HK-2 (cell line): ENCODE measurements around the gene SLC2A9.
A peak's percentile ranks its signal among the peaks of the same experiment; 100 is the strongest.

Experiments used
- DNase-seq: peaks from one replicate; pipeline ENCODE4 v3.0.0-alpha.2; 2018; ENCODE audit not compliant: unreplicated experiment

The SLC2A9 gene

DNA sequence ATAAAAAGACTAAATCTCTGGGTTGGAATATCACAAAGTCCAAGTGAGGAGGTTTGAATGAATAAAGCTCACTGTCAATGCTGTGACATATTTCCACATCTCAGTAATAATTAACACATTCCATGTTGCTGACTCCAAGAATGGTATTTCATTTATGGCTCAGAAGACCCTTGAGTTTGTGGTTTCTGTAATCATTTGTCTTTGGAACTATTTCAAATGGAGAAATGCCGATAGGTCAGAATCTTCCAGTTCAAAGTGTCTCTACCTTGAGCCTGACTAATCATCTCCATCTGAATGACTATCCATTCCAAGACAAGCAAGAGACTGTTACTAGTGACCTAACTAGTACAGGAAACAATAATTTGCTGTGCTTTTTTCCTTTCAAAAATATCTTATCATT lies 24.2 kb upstream of the SLC2A9 start:
- DNase-seq, result no peak

DNA sequence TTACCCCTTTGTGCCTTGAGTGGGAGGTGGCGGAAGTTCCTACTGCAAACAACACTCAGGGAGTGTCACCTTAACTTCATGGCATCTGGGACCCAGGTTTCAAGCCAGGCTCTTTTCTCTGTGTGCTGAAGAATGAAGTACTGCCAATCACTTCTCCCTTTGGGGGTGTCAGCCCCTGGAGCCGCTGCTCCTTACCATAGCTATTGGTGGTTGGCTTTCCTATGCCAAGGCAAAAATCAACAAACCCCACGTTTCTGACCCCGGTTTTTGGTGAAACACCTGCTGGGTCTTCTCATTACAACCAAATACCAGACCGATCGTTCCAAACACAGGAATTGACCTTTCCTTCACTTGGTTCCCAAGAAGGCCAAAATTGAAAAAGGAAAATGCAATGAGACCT lies 19.7 kb upstream of the SLC2A9 start:
- no peak for DNase-seq

DNA sequence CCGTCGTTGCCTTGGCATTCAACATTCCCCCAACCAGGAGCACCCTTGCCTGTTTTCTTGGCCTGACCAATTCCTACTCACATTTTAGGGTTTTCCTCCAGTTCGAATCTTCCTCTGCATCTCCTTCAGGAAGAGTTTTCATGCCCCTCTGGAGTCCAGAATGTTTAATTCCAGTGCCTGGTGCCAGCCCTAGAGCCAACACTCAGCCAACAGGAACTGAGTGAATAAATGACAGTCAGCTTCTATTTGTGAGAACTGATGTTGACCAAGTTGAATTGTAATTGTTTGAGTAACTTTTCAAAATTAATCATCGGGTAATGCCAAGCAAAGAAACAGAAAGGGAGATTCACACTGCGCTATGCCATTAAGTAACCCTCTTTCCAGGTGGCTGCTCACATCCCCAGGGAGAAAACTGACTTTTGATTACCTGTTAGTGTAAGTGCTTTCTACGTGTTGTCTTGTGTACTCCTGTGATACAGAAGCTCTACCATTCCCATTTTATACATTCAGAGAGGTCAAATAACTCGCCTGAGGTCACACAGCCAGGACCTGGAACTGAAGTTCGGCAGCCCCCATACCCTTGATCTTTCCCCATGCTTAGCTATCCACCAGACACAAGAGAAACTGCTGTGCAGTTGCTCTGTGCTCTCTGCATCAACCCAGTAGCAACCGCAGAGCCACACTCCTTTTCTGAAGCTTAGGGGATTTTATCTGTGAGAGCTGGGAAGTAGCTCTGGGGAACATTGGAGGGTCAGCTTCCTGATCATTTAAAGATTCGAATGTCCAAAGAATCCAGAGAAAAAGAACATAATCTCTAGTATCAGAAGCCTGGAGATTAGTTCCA lies 19.0 kb upstream of the SLC2A9 start:
- no peak for DNase-seq

DNA sequence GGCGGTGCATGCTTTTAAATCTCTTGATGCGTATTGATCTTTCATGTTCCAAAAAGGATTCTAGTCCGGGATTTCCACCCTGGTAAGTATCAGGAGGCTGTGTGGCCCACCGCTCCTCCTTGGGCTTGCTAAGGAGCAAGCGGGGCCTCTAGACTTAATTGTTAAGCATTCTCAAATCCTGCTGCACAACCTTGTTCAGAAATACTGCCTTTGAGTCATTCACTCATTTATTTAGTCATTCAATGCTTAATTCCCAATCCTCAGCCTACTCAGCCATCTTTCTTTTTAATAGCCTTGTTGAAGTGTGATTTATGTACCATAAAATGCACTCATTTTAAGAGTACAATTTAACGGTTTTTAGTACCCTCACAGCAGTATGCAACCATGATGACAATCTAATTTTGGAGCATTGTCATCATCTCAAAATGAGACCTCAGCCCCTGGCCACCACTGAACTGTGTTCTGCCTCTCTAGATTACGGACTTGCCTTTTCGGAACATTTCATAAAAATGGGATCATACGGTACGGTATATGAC lies 15.6 kb upstream of the SLC2A9 start:
- no peak for DNase-seq

DNA sequence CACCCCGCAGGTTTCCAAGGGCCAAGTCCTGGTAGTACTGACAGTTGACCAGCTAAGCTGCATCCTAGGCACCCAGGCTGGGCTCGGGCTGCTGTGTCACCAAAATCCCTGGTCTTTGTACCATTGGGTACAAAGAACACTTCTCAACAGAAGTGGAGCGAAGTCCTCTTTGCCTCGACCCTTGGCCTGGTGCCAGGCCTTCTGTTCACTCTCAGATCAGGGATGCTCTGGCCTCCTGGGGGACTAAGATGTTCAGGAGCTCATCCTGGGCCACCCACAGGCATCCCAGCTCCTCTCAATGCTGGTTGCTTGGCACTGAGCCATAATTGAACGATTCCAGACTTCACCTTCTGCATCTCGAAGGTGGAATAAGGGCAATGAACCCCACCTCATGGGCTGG lies 13.8 kb upstream of the SLC2A9 start:
- no peak for DNase-seq

DNA sequence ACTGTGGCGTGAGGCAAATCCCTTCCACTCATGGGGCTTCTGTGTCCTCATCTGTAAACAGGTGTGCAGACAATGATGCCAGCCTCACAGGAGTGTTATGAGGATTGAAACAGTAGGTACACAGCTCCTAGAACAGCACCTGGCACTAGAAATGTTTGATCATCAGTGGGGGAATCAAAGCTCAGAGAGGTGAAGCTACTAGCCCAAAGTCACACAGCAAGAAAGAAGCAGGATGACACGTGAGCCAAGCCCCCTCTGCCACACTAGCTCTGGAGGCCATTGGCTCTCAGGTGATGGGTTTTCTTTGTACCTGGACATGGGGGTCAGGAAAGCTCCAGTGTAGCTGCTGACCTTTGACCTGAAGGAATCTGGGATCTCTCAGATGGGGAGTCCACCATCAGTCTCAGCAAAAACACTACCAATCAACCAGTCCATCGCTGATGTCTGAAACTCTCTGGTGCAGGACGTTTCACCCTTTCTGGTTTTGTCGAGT lies 13.4 kb upstream of the SLC2A9 start:
- DNase-seq, result no peak

DNA sequence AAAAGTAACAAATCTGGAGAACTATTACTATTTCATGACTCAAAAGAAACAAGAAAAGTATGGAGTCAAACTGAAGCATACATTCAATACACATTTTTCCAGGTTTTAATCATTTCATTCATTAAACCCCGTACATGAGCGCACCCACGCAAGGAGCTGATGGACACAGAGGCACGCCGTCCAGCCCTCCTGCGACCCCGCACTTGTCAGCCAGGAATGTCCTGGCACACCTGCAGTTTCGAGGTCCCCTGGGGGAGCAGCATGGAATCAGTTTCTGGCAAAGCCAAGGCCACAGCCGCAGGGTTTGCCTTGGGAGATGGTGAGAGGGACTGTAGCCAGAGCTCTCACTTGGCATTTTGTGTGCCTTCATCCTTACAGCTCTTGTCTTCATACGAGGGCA lies 12.8 kb upstream of the SLC2A9 start:
- DNase-seq, result no peak

DNA sequence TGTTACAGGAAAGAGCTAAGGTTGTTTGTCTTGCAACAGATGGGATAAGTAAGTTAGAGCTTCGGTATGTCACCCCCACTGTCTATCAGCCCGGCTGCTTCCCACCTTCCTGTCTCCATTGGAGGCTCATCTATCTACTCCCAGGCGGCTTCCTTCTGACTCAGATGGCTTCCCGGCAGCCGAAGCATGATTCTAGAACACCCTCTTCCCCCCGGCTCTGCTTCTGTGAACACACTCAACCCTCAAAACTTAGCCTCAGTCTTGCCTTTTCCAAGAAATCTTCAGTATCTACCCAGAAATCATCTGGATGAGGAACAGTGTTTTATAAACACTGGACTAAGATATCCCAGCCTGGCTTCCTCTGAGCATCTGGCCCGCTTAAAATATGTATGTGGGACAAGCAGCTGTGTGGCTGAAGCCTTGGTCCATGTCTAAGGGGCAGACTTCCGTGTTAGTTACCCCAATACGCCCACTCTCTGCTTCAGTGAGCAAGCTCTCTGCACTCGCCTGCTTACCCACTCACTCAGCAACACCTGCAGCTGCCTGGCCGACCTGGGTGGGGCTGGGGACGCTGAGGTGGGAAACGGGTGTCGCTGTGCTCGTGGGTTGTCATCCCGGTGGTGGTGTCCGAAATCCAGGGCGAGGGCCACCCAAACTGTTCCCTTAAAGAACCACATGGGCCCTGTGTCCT lies 12.0 kb upstream of the SLC2A9 start:
- DNase-seq, result peak; percentile 62

DNA sequence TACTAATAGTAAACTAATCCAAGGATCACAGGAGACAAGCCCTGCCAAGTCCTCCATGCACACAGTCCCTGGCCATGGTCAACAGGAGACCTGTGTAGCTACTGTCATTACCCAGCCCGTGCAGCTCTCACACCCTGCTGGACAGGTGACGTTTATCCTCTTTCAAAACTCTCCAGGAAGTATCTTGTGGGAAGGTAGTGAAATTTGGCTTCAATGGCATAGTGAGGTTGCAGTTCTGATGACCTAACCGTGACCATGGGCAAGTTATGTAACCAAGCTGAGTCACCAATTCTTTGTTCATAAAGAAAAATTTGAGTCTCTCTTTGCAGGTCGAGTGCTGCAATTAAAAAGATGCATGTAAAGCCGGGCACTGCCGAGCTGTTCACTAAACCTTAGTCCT lies 11.3 kb upstream of the SLC2A9 start:
- no peak for DNase-seq

DNA sequence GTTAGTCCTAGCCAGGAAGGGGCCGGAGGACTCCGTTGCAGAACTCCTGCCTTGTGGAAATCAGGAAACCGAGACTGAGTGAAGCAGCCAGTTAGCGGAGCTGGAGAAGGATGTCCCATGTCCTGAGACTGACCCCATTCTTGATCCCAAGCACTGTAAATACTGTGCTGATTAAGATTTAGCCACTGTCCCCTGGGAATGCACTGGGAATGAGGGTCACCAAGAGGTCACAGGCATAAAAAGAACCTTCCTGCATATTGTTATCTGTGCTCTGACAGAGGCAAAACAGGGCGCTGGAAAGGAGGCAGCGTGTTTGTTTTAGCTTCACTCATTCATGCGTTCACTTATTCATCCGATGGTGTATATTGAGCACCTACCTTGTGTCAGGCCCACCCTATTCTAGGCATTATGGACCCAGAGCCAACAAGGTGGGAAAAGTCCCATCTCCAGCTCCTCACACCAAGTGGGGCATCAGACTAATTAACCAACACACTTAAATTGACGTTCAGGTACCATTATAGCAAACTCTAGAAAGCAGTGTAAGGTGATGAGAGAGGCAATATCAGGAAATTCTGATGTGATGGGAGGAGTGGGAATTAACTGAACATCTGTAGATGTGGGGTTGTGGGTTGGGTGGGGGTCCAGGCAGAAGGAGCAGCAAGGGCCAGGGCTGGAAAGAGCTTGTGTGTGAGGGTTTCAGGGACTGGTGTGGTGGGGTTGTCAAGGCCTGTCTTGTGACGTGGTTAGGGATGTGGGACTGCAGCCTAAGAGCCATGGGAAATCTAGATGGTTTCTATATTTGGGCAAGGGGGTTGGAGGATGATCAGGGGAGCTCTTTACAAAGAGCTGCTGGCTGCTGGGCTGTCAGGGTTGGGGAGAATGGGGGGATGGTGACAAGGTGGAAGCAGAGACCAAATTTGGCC lies 10.6 kb upstream of the SLC2A9 start:
- no peak for DNase-seq

DNA sequence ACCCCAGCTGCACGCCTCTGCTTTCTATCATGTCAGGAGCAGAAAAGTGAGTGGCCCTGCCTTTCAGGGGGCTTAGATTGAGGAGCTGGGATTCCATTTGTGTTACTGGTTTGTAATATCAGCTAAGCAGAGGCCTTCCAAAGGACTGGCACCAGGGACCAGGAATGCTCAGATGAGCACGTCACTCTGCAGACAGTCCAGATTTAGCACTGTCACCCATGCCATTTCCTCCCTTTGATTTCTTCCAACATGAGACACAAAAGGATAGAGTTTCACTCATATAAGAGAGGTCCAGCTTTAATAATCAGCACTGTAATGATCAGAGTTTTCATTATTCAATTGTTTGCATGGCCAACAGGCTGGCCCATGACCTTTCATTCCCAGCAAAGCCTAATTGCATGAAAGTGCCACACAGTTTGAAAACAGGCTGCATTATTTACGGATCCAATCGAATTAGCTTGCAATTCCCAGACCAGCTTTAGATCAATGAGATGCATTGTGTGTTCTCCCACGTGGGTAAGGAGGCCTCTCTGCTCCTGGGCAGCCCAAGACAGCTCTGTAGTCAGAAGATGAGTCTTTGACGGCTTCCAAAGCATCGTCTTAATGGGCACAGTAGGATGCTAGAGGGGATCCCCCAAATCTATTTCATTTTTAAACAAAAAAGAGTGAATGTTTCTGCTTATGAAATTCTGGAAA lies 9.8 kb upstream of the SLC2A9 start:
- DNase-seq, result no peak

DNA sequence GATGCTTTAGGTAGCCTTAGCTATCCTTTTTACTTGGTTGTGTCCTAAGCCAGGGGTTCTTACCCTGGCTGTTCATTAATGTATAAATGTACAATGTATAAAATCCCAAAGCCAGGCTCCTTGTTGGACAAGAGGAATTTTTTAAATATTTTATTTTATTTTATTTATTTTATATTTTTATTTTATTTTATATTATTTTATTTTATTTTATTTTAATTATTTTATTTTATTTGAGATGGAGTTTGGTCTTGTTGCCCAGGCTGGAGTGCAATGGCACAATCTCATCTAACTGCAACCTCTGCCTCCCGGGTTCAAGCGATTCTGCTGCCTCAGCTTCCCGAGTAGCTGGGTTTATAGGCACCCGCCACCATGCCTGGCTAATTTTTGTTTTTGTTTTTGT lies 8.1 kb upstream of the SLC2A9 start:
- DNase-seq, result no peak

DNA sequence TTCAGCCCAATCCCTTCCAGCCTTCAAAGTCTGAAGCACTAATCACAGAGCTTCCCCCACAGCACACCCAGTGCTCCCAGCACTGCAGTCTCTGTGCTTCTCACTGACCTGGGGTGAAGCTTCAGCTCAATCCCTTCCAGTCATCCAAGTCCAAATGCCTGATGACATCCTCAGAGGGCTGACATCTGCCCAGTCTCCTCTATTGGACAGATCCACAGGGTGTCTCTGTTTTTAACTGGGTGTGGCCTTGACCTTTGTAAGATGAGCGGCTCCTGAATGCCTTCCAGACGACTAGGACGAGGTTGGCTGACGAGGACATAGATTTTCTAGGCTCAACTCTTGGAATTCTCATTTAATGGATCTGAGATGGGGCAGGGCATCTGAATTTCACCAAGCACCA lies 7.6 kb upstream of the SLC2A9 start:
- no peak for DNase-seq

DNA sequence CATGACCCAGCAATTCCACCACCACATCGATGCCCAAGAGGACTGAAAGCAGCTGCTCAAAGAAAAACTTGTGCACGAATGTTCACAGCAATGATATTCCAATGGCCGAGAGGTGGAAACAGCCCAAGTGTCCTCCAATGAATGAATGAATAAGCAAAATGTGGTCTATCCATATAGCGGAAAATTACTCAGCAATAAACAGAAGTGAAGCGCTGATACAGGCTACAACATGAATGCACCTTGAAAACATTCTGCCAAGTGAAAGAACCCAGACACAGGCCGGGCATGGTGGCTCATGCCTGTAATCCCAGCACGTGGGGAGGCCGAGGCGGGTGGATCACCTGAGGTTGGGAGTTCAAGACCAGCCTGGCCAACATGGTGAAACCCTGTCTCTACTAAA lies 5.2 kb upstream of the SLC2A9 start:
- DNase-seq, result no peak

DNA sequence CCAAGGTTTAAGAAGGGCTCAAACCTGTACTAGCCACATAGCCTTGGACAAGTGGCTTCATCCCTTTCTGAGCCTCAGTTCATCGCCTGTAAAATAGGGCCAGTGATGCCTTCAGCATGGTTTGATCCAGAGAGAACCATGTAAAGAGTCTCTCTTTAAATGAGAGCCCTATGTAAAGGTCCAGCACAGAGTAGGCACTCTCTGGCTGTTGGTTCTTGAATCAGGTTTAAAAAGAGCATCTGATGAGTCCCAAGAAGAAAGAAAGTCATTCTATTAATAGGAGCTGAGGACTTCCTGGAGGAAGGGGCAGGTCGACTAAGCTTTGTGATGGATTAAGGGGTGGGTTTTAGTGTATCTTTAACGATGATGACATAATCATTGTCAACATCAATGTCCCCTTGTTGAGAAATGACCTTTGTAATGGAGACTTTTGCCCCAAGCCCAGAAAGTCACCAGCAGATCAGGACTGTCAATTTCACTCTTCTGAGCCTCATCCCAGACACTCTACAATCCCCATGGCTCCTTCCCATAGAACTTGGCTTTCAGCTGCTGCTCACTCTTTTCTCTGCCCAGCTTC lies 4.0 kb upstream of the SLC2A9 start:
- no peak for DNase-seq

DNA sequence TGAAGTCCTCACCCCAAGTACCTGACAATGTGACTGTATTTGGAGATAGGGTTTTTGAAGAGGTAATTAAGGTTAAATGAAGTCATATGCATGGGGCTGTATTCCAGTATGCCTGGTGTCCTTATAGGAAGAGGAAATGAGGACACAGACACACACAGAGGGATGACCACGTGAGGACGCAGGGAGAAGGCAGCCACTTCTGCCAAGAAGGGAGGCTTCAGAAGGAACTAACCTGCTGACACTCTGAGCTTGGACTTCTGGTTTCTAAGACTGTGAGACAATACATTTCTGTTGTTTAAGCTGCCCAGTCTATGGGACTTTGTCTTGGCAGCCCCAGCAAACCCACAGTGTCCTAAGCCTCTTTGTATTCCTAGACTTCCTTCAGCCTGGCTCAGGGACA lies 3.0 kb upstream of the SLC2A9 start:
- DNase-seq, result no peak

DNA sequence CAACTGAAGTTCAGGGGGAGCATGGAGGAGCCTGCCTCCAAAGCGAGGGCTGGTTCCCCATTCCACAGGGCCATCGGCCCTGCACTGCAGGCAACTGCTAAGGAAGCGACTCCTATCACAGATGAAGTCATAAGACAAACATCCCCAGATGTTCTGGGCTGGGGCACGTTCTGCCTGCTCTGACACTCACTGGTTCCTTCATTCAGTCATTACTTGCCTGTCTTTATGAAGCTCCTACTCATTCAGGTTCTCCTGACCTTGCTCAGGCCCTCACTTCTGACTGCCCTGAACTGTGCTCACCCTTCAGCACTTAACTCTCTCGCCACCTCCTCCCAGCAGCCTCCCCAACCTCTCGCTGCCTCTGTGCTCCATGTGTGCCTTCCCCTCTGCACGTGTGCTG lies 2.5 kb upstream of the SLC2A9 start:
- no peak for DNase-seq

DNA sequence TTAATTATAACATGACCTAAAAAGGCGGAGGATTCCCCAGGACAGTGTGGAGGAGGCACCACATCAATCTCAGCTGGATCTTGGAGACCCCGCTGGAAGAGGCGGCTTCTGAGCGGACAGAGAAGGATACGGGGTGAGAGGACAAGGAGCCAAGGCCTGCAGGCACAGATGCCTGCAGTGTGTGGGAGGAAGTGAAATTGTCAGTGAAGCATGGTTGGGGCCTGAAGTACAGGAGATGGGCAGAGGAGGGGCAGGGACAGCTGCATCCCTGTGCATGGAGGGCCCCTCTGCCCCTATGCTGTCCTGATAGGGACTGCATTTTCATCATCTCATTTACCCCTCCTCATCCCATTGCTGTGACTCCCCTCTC lies 1.7 kb upstream of the SLC2A9 start:
- DNase-seq, result no peak

DNA sequence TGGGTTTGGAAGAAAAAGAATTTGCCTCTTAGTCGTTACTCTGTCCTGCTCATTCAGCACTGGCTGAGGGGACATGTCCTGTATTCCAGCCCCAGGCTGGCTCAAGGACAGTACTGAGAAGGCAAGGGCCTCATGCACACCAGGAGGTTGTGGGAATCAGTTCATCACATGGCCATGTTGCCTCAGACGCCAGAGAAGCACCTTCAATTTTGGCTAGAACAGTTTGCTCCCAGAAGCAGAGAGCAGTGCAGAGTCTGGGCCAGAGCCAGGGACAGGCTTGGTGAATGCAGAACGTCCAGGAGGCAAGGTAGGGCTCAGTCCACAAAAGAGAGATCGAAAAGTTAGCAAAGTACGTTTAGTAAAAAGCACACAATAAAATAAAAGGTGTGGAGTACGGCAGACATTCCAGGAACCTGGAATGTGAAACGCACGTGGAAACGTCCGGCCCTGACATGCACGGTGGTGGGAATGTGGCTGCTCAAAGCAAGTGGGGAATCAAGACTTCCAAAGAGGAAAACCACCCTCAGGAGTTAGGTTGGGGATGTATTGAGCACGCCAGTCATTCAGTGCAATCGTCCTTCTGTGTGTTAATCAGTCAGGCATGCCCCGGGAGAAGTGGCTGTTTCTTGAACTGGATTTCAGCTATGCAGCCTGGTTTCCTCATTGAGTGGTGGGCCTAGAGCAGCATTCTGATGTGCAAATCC lies 1.2 kb upstream of the SLC2A9 start:
- DNase-seq, result no peak

DNA sequence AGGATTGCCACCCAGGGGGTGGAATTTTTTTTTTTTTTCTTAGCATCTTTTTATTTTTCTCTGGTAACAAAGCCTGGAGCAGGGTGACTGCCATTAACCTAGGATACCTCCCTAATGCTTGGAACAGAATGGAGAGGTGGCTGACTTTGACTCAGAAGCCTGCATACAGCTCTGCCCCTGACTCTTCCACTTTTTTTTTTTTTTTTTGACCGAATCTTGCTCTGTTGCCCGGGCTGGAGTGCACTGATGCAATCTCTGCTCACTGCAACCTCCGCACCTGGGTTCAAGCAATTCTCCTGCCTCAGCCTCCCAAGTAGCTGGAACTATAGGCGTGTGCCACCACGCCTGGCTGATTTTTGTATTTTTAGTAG lies 341 bp upstream of the SLC2A9 start:
- no peak for DNase-seq

DNA sequence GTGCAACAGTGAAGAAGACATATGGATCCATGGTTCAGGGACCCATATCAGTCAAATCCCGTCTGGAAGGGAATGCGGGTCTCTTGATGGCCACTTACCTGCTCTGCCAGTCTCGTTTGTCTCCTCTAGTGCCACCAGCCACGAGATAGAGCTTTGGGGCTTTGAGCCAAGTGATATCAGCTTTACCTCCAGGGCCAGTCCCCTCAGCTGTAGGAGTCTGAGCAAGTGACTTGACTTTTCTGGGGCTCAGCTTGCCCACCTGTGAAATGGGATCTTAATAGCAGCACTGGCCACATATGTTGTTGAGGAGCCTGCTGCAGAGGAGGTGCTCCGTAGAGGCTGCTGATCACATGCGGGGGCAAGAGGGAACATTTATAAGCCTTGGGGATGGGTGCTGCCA lies 1.2 kb downstream of the SLC2A9 start:
- DNase-seq, result no peak
